Ecto neural progenitor cell (in vitro differentiated cells): ENCODE measurements around the gene PKD1.
"Not testable (repeated sequence)": the region's sequence is repeated elsewhere in the genome, so short reads cannot be mapped to it uniquely, and the experiment has no call there.

Source experiments
- DNase-seq: peaks from one replicate; pipeline ENCODE4 v3.0.0-alpha.2; 2018; ENCODE audit warnings: low spot score

Gene PKD1

GRCh38 chr16:2107121-2107790 is 28.4 kb downstream of the PKD1 start:
- DNase-seq, result not testable (repeated sequence)

- not testable (repeated sequence) for DNase-seq
These were observed 29.5 kb downstream of the PKD1 start for GRCh38 chr16:2106211-2106610.

- not testable (repeated sequence) for DNase-seq
These were observed 29.9 kb downstream of the PKD1 start for GRCh38 chr16:2105769-2106168.

- not testable (repeated sequence) for DNase-seq
These were observed 30.4 kb downstream of the PKD1 start for GRCh38 chr16:2105291-2105690.

- DNase-seq, result not testable (repeated sequence)
These were observed 31.2 kb downstream of the PKD1 start for GRCh38 chr16:2104464-2104863.

- DNase-seq, result no peak
These were observed 33.2 kb downstream of the PKD1 start for GRCh38 chr16:2102471-2102870.

- not testable (repeated sequence) for DNase-seq
These were observed 34.1 kb downstream of the PKD1 start for GRCh38 chr16:2101581-2101980.

GRCh38 chr16:2097689-2098088 is 38.0 kb downstream of the PKD1 start:
- DNase-seq, result not testable (repeated sequence)

- no peak for DNase-seq
These were observed 38.7 kb downstream of the PKD1 start for GRCh38 chr16:2096853-2097595.

GRCh38 chr16:2095918-2096582 is 39.6 kb downstream of the PKD1 start:
- DNase-seq, result no peak

GRCh38 chr16:2095315-2095853 is 40.3 kb downstream of the PKD1 start:
- DNase-seq, result no peak

GRCh38 chr16:2093793-2094192 is 41.9 kb downstream of the PKD1 start:
- DNase-seq, result no peak

GRCh38 chr16:2092866-2093265 is 42.8 kb downstream of the PKD1 start:
- DNase-seq, result no peak

GRCh38 chr16:2092256-2092620 is 43.5 kb downstream of the PKD1 start:
- DNase-seq, result no peak

GRCh38 chr16:2091547-2092255 is 44.0 kb downstream of the PKD1 start:
- DNase-seq, result no peak

- peak; percentile 97 for DNase-seq
These were observed 44.7 kb downstream of the PKD1 start for GRCh38 chr16:2090777-2091546.

GRCh38 chr16:2090481-2090776 is 45.3 kb downstream of the PKD1 start:
- no peak for DNase-seq

- DNase-seq, result peak; percentile 50
These were observed 45.8 kb downstream of the PKD1 start for GRCh38 chr16:2089706-2090480.

- no peak for DNase-seq
These were observed 46.8 kb downstream of the PKD1 start for GRCh38 chr16:2088759-2089358.
